ENCODE measurements around the gene RNF138. TPM values are rescaled to one million over a fixed set of nuclear protein-coding genes. Genes with fewer than 3 reads are reported as not detected.
A peak's percentile ranks its signal among the peaks of the same experiment; 100 is the strongest.

RNF138 gene
- total RNA-seq, 4 donors from 2014 or later: 9.6 to 27.6 (median 17.9) TPM

DNA sequence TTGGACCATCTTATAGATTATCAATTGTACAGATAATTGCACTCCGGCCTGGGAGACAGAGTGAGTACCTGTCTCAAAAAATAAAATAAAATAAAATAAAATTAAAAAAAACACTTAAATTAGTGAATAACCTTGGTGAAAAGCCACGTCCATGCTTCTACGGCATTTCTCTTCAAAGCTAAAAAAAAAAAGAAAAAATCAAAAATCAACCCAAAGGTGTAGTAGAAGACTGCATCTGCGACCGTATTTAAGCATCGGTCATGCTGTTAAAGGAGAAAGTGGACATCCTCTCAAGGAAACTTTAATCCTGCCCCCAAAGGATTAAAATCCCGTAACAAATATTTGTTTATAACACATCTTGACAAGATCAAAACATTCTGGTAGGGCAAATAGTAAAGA is 350 bp upstream of the RNF138 start:
- Histone ChIP-seq H3K4me1 (peaks cover 0 to 41% (median 4%) of the 10 kb centered on the region in 3 donors), H3K27ac (peak overlapping the region; percentile 99 to 100 (median 100)), H3K9me3 (no peaks in the 10 kb centered on the region), H3K36me3 (peaks cover 0 to 3% of the 10 kb centered on the region in 2 donors), H3K27me3 (no peaks in the 10 kb centered on the region), H3K4me3 (peak overlapping the region; percentile 58 to 90)
- TF ChIP-seq EP300 (IDR thresholded peaks at IDR 0.05) (no peak), POLR2AphosphoS5 (IDR thresholded peaks at IDR 0.05) (no peak), POLR2A (IDR thresholded peaks at IDR 0.05) (no peak), CTCF (IDR thresholded peaks at IDR 0.05) (no peak)
- 25 to 29% methylated on average over 6 to 7 of the region's 7 CpGs for WGBS, 2 donors (ENCODE audit: low coverage in 1 of 2)
- no peak for ATAC-seq

GRCh38 chr18:32092422-32093101 is 888 bp downstream of the RNF138 start:
- no CpG with 5 or more reads among the region's 77 CpGs for WGBS, 2 donors (ENCODE audit: low coverage in 1 of 2)
- H3K27me3 ChIP-seq: no peaks in the 10 kb centered on the region
- H3K27ac ChIP-seq: peak overlapping the region; percentile 99 to 100 (median 100)
- ATAC-seq: peak; percentile 97
- peaks cover 0 to 53% (median 4%) of the 10 kb centered on the region in 3 donors for H3K4me1 ChIP-seq
- peaks cover 0 to 7% of the 10 kb centered on the region in 2 donors for H3K36me3 ChIP-seq
- H3K9me3 ChIP-seq: no peaks in the 10 kb centered on the region
- peak in 1 of 4 experiments; percentile 11 for TF ChIP-seq CTCF (IDR thresholded peaks at IDR 0.05)
- peak in 1 of 2 donors; percentile 5 for TF ChIP-seq POLR2A (IDR thresholded peaks at IDR 0.05)
- no peak for TF ChIP-seq EP300 (IDR thresholded peaks at IDR 0.05)
- peak; percentile 65 for TF ChIP-seq POLR2AphosphoS5 (IDR thresholded peaks at IDR 0.05)
- H3K4me3 ChIP-seq: peak overlapping the region; percentile 58 to 90

GRCh38 chr18:32093102-32093511 is 1.4 kb downstream of the RNF138 start:
- 0 to 2% methylated on average over 5 to 15 of the region's 32 CpGs for WGBS, 2 donors (ENCODE audit: low coverage in 1 of 2)
- TF ChIP-seq POLR2A (IDR thresholded peaks at IDR 0.05): no peak
- Histone ChIP-seq H3K36me3 (peaks cover 0 to 7% of the 10 kb centered on the region in 2 donors), H3K4me1 (peaks cover 0 to 58% (median 4%) of the 10 kb centered on the region in 3 donors), H3K27me3 (no peaks in the 10 kb centered on the region), H3K9me3 (no peaks in the 10 kb centered on the region), H3K27ac (peak overlapping the region; percentile 99 to 100 (median 100)), H3K4me3 (peak overlapping the region; percentile 58 to 90)
- peak; percentile 3 for ATAC-seq

DNA sequence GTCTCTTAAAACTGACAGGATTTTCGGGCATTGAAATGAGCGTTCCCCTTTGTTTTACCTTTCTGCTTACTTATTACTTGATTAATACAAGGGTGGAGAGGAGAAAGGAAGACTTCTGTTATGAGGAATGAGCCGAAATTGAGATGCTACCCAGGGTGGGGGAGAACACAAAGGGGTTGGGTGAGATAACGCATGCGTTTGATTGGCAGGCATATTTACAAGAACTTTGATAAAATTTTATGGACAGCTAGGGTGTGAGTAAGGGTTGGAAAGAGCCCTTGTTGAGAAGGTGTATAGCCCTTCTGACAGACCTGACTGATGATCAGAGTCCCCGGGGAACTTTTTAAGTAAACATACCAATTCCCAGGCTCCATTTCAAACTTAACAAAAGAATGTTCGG is 1.8 kb downstream of the RNF138 start:
- Histone ChIP-seq H3K4me3 (peak overlapping the region; percentile 58 to 90), H3K9me3 (no peaks in the 10 kb centered on the region), H3K36me3 (peaks cover 0 to 7% of the 10 kb centered on the region in 2 donors), H3K4me1 (peaks cover 0 to 61% (median 4%) of the 10 kb centered on the region in 3 donors), H3K27me3 (no peaks in the 10 kb centered on the region), H3K27ac (peak overlapping the region; percentile 99 to 100 (median 100))
- no peak for TF ChIP-seq POLR2AphosphoS5 (IDR thresholded peaks at IDR 0.05)
- TF ChIP-seq CTCF (IDR thresholded peaks at IDR 0.05): no peak
- TF ChIP-seq POLR2A (IDR thresholded peaks at IDR 0.05): no peak
- TF ChIP-seq EP300 (IDR thresholded peaks at IDR 0.05): no peak
- no peak for ATAC-seq
- 5 to 7% methylated on average over 4 to 7 of the region's 7 CpGs for WGBS, 2 donors (ENCODE audit: low coverage in 1 of 2)

DNA sequence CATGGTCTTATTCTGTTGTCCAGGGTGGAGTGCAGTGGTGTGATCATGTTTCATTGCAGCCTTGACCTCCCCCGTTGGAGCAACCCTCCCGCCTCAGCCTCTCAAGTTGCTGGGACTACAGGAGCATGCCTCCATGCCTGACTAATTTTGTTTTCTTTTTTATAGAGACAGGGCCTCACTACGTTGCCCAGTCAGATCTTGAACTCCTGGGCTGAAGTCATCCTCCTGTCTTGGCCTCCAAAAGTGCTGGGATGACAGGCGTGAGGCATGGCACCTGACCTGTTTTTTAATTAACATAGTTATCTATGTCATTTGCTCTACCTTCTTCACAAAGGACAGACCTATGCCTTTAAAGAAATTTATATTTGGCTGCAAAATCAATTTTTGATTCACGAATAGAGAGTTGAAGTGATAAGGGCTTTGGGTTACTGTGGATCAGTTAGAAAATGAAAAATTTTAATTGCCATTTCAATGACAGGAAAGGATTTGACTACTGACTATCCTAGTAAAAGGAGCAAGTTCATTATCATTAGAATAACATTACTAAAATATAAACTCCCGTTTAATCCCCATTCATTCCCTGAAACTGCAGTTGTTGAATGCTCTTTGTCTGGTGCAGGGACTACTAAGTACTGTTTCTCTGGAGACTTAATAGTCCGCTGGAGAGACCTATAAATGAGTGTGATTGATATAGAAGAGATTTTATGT is 3.7 kb downstream of the RNF138 start:
- no peak for ATAC-seq
- WGBS, 2 donors (ENCODE audit: low coverage in 1 of 2): 76 to 86% methylated on average over 7 of the region's 7 CpGs
- H3K4me3 ChIP-seq: no peak overlapping the region
- no peaks in the 10 kb centered on the region for H3K27me3 ChIP-seq
- H3K27ac ChIP-seq: no peak overlapping the region
- TF ChIP-seq EP300 (IDR thresholded peaks at IDR 0.05) (no peak), POLR2A (IDR thresholded peaks at IDR 0.05) (no peak), CTCF (IDR thresholded peaks at IDR 0.05) (no peak)
- H3K4me1 ChIP-seq: peaks cover 0 to 74% (median 4%) of the 10 kb centered on the region in 3 donors
- no peaks in the 10 kb centered on the region for H3K9me3 ChIP-seq
- H3K36me3 ChIP-seq: peaks cover 0 to 7% of the 10 kb centered on the region in 2 donors

Measured in gastroesophageal sphincter (tissue), 4 donors.